Measurements from ENCODE around the gene PI4KA. TPM values are rescaled to one million over a fixed set of nuclear protein-coding genes. Genes with fewer than 3 reads are reported as not detected.
"Not testable (repeated sequence)": the region's sequence is repeated elsewhere in the genome, so short reads cannot be mapped to it uniquely, and the experiment has no call there.

PI4KA gene
- total and polyA plus RNA-seq, 10 donors = 29.8 to 143 (median 108) TPM

DNA sequence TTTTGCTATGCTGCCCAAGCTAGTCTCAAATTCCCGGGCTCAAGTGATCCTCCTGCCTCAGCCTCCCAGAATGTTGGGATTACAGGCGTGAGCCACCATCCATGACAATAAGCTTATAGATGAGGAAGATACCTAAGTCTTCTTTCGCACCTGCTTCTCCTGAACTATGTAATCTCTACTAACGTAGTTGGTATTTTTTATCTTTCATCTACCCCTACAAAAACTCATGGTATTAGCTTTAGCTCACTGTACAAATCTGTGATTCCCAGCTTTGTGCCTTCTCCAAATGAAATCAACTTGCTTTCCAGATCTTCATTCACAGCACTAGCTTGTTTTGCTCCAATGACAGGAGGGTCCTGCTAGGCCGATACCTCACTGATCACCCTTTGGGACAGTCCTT lies 36.4 kb downstream of the PI4KA start:
- Histone ChIP-seq H3K4me3 (no peak overlapping the region), H3K9me3 (no peaks in the 10 kb centered on the region), H3K36me3 (peaks cover 3 to 100% (median 64%) of the 10 kb centered on the region in 6 donors), H3K27me3 (replicated peaks in 1 of 7) (no peaks in the 10 kb centered on the region), H3K4me1 (no peaks in the 10 kb centered on the region), H3K27ac (no peak overlapping the region)
- TF ChIP-seq CTCF (IDR thresholded peaks at IDR 0.05 in 8 of 11, conservative IDR thresholded peaks at IDR 0.05 in 3 of 11) = no peak
- TF ChIP-seq POLR2AphosphoS5 (IDR thresholded peaks at IDR 0.05) = no peak
- TF ChIP-seq POLR2A (IDR thresholded peaks at IDR 0.05) = no peak
- DNase-seq = no peak
- 96 to 99% (median 96%) methylated on average over 5 of the region's 5 CpGs for WGBS, 5 donors
- intact Hi-C loops (cut with DNase I; ENCODE audit: low total_unique reads) = no loop called here

DNA sequence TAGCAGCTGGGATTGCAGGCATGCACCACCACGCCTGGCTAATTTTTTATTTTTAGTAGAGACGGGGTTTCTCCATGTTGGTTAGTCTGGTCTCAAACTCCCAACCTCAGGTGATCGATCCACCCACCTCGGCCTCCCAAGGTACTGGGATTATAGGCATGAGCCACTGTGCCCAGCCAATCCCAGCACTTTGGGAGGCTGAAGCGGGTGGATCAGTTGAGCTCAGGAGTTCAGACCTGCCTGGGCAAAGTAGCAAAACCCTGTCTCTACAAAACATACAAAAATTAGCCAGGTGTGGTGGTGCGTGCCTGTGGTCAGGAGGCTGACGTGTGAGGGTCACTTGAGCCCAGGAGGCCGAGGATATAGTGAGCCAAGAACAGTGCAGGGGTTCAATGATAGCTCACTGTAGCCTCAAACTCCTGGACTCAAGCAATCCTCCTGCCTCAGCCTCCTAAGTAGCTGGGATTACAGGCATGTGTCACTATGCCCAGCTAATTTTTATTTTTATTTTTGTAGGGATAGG lies 36.8 kb downstream of the PI4KA start:
- peaks cover 3 to 100% (median 69%) of the 10 kb centered on the region in 6 donors for H3K36me3 ChIP-seq
- 91 to 99% (median 96%) methylated on average over 8 of the region's 8 CpGs for WGBS, 5 donors
- H3K27me3 ChIP-seq (replicated peaks in 1 of 7); H3K9me3 ChIP-seq; intact Hi-C loops (cut with DNase I; ENCODE audit: low total_unique reads); H3K4me3 ChIP-seq; H3K4me1 ChIP-seq; DNase-seq; H3K27ac ChIP-seq: not testable (repeated sequence)

DNA sequence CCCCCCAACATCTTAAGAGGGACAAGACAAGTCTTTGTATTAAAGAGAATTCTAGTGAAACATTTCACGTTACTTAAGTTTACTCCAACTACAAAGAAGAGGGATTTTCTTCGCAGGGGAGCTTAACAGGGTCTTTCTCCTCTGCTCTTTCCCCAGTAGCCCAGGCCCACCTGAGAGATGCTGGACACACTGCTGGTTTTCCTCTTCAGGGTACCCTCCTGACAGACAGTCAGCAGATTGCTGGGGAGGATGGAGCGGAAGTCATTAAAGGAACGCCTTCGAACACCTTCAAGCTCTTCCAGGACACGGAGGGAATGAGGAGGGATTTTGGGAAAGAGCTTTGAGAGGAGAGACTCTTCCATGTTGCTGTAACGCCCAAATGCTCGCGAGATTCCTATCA lies 39.1 kb downstream of the PI4KA start:
- no peak for DNase-seq
- 92 to 98% (median 98%) methylated on average over 9 of the region's 9 CpGs for WGBS, 5 donors
- no peaks in the 10 kb centered on the region for H3K4me1 ChIP-seq
- no peak for TF ChIP-seq POLR2A (IDR thresholded peaks at IDR 0.05)
- no peak for TF ChIP-seq CTCF (IDR thresholded peaks at IDR 0.05 in 8 of 11, conservative IDR thresholded peaks at IDR 0.05 in 3 of 11)
- TF ChIP-seq POLR2AphosphoS5 (IDR thresholded peaks at IDR 0.05) = no peak
- no peaks in the 10 kb centered on the region for H3K9me3 ChIP-seq
- peaks cover 3 to 100% (median 77%) of the 10 kb centered on the region in 6 donors for H3K36me3 ChIP-seq
- H3K27ac ChIP-seq = no peak overlapping the region
- H3K4me3 ChIP-seq = no peak overlapping the region
- intact Hi-C loops (cut with DNase I; ENCODE audit: low total_unique reads) = no loop called here
- H3K27me3 ChIP-seq (replicated peaks in 1 of 7) = no peaks in the 10 kb centered on the region

DNA sequence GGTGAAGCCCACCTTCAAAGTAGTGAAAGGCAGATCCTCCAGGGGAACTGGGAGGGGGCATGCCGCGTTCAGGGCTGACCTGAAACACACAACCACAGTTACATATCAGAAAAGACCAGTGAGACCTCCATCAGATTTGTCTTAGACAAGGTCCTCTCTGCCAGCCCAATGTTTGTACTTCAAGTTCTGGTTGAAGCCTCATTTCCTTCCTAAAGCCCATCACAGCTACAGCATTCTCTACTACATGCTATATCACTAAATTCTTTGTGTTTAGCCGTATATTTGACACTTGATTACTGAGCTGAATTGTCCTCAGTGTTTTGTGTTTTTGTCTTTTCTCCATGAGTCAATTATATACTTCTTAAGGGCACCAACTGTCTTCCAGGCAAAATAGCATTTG lies 40.1 kb downstream of the PI4KA start:
- H3K27ac ChIP-seq = no peak overlapping the region
- H3K4me1 ChIP-seq = no peaks in the 10 kb centered on the region
- no peaks in the 10 kb centered on the region for H3K27me3 ChIP-seq (replicated peaks in 1 of 7)
- DNase-seq = no peak
- intact Hi-C loops (cut with DNase I; ENCODE audit: low total_unique reads) = no loop called here
- peaks cover 3 to 100% (median 74%) of the 10 kb centered on the region in 6 donors for H3K36me3 ChIP-seq
- H3K9me3 ChIP-seq = no peaks in the 10 kb centered on the region
- 93 to 97% (median 94%) methylated on average over 3 of the region's 3 CpGs for WGBS, 5 donors
- TF ChIP-seq POLR2AphosphoS5 (IDR thresholded peaks at IDR 0.05) (no peak), POLR2A (IDR thresholded peaks at IDR 0.05) (no peak), CTCF (IDR thresholded peaks at IDR 0.05 in 8 of 11, conservative IDR thresholded peaks at IDR 0.05 in 3 of 11) (no peak)
- no peak overlapping the region for H3K4me3 ChIP-seq

- intact Hi-C loops (cut with DNase I; ENCODE audit: low total_unique reads) = no loop called here
- no peaks in the 10 kb centered on the region for H3K4me1 ChIP-seq
- no peaks in the 10 kb centered on the region for H3K9me3 ChIP-seq
- peaks cover 3 to 100% (median 78%) of the 10 kb centered on the region in 6 donors for H3K36me3 ChIP-seq
- H3K4me3 ChIP-seq = no peak overlapping the region
- WGBS, 5 donors = 83 to 96% (median 90%) methylated on average over 6 of the region's 6 CpGs
- H3K27ac ChIP-seq = peak overlapping the region in 1 of 8 donors; percentile 34
- no peaks in the 10 kb centered on the region for H3K27me3 ChIP-seq (replicated peaks in 1 of 7)
- DNase-seq = no peak
- TF ChIP-seq POLR2A (IDR thresholded peaks at IDR 0.05) (no peak), CTCF (IDR thresholded peaks at IDR 0.05 in 8 of 11, conservative IDR thresholded peaks at IDR 0.05 in 3 of 11) (no peak), POLR2AphosphoS5 (IDR thresholded peaks at IDR 0.05) (no peak)
These were observed 42.1 kb downstream of the PI4KA start for GRCh38 chr22:20816559-20816958.

All from spleen (tissue), 11 donors.